Breast epithelium (tissue), 3 donors: ENCODE results near the gene KRTAP5-4.

Experiments
- CTCF ChIP-seq, 3 donors: fragments of 450-650 bp; IDR thresholded peaks; one replicate each; pipeline ENCODE4 v1.5.1; 2016 to 2017; ENCODE audit warnings: antibody characterized with exemption in 3 of 3, mild to moderate bottlenecking in 3 of 3, moderate library complexity in 3 of 3
- POLR2A ChIP-seq: fragments of 450-650 bp; IDR thresholded peaks from one replicate; pipeline ENCODE4 v1.6.1; 2016; ENCODE audit warnings: antibody characterized with exemption, mild to moderate bottlenecking, moderate library complexity
- POLR2AphosphoS5 ChIP-seq, 3 donors: sonication (generic); formaldehyde crosslinking; IDR thresholded peaks; one replicate each; pipeline ENCODE4 v1.6.1; 2017; ENCODE audit warnings: antibody characterized with exemption in 3 of 3

- TF ChIP-seq POLR2A (no peak), POLR2AphosphoS5 (IDR thresholded peaks at IDR 0.05) (no peak), CTCF (IDR thresholded peaks at IDR 0.05) (no peak)
Observed at GRCh38 chr11:1647901-1648652, 26.1 kb upstream of the KRTAP5-4 start.
